ENCODE results near the gene MRPS18B. TPM values are rescaled to one million over a fixed set of nuclear protein-coding genes. Genes with fewer than 3 reads are reported as not detected.

Gene MRPS18B
- 65.7 and 73.2 TPM in 2 replicates for total RNA-seq

GRCh38 chr6:30617565-30618269 is at the start of gene MRPS18B:
Gene MRPS18B, plus strand, starts transcription at chr6:30617840. Its CDS starts 26 bp downstream, at chr6:30617866.

GRCh38 chr6:30571075-30571761 is 46.4 kb upstream of the MRPS18B start, which contains the start of gene ABCF1:
Gene ABCF1, plus strand, starts transcription at chr6:30571442. Its CDS starts 46 bp downstream, at chr6:30571488.

GRCh38 chr6:30616811-30617564 is 652 bp upstream of the MRPS18B start, which contains the start of gene PPP1R10:
Gene PPP1R10, minus strand, starts transcription at chr6:30617243. Its CDS starts 7,299 bp downstream, at chr6:30609944.

GRCh38 chr6:30626484-30627366 is 9.1 kb downstream of the MRPS18B start, which contains the start of gene ATAT1:
Gene ATAT1, plus strand, starts transcription at chr6:30626874.

GRCh38 chr6:30646450-30647241 is 29.0 kb downstream of the MRPS18B start, which contains the start of gene C6orf136:
Gene C6orf136, plus strand, starts transcription at chr6:30647133. Its CDS starts 99 bp downstream, at chr6:30647232.

GRCh38 chr6:30672445-30673253 is 55.0 kb downstream of the MRPS18B start, which contains the start of gene DHX16:
Gene DHX16, minus strand, starts transcription at chr6:30673006. Its CDS starts 165 bp downstream, at chr6:30672841.

Small RNA genes lying within 50 kb of the gene (small RNA-seq; reads per million reads assigned to genes)
- 1.6 reads per million, percentile 73 among the genes with 10 or more reads in this experiment for gene MIR877

Other genes starting within 250 kb of the MRPS18B start
- 435 and 565 TPM in 2 replicates for gene HLA-E, start 128.3 kb upstream of the MRPS18B start, total RNA-seq
- gene GNL1, start 61.4 kb upstream of the MRPS18B start, total RNA-seq = 41.5 and 48.0 TPM in 2 replicates
- 6.4 and 8.8 TPM in 2 replicates for gene PRR3, start 60.5 kb upstream of the MRPS18B start, total RNA-seq
- 43.8 and 46.2 TPM in 2 replicates for gene ABCF1, start 46.4 kb upstream of the MRPS18B start, total RNA-seq
- gene PPP1R10, start 597 bp upstream of the MRPS18B start, total RNA-seq = 41.1 and 44.7 TPM in 2 replicates
- 4.6 and 6.8 TPM in 2 replicates for gene ATAT1, start 9.0 kb downstream of the MRPS18B start, total RNA-seq
- 3.8 and 4.2 TPM in 2 replicates for gene C6orf136, start 29.3 kb downstream of the MRPS18B start, total RNA-seq
- gene DHX16, start 55.2 kb downstream of the MRPS18B start, total RNA-seq = 33.6 and 37.7 TPM in 2 replicates
- 98.0 and 103 TPM in 2 replicates for gene PPP1R18, start 68.8 kb downstream of the MRPS18B start, total RNA-seq
- gene NRM, start 73.1 kb downstream of the MRPS18B start, total RNA-seq = 5.6 and 7.0 TPM in 2 replicates
- gene MDC1, start 99.4 kb downstream of the MRPS18B start, total RNA-seq = 10.1 and 10.9 TPM in 2 replicates
- 858 and 942 TPM in 2 replicates for gene TUBB, start 102.5 kb downstream of the MRPS18B start, total RNA-seq
- gene FLOT1, start 124.8 kb downstream of the MRPS18B start, total RNA-seq = 86.3 and 91.1 TPM in 2 replicates
- 103 and 186 TPM in 2 replicates for gene IER3, start 126.7 kb downstream of the MRPS18B start, total RNA-seq